ENCODE results near the gene LCE1B.

Gene LCE1B

GRCh38 chr1:152811671-152812070 lies at the start of gene LCE1B:
Gene LCE1B (plus strand): TSS chr1:152811971. CDS start chr1:152812447, 476 bp downstream.
- no peak for FAIRE-seq

- no peak for FAIRE-seq
Measured at GRCh38 chr1:152768847-152769533, 42.8 kb upstream of the LCE1B start.

- FAIRE-seq: no peak
Measured at GRCh38 chr1:152770411-152770810, 41.4 kb upstream of the LCE1B start.

GRCh38 chr1:152774875-152775274 lies 36.9 kb upstream of the LCE1B start, which contains the start of gene LCE1F:
Gene LCE1F (plus strand): TSS chr1:152775140. CDS start chr1:152776372, 1,232 bp downstream.
- FAIRE-seq: no peak

GRCh38 chr1:152776361-152776760 lies 35.4 kb upstream of the LCE1B start:
- no peak for FAIRE-seq

GRCh38 chr1:152777510-152778137 lies 34.1 kb upstream of the LCE1B start:
- FAIRE-seq: no peak

- no peak for FAIRE-seq
Measured at GRCh38 chr1:152783095-152783494, 28.7 kb upstream of the LCE1B start.

GRCh38 chr1:152786077-152786476 lies 25.7 kb upstream of the LCE1B start, which contains the start of gene LCE1E:
Gene LCE1E (plus strand): TSS chr1:152786257. CDS start chr1:152787300, 1,043 bp downstream.
- no peak for FAIRE-seq

GRCh38 chr1:152795686-152796085 lies 16.1 kb upstream of the LCE1B start:
- FAIRE-seq: no peak

GRCh38 chr1:152796421-152796820 lies 15.3 kb upstream of the LCE1B start, which contains the start of gene LCE1D:
Gene LCE1D (plus strand): TSS chr1:152796721. CDS start chr1:152797795, 1,074 bp downstream.
- no peak for FAIRE-seq

- no peak for FAIRE-seq
Measured at GRCh38 chr1:152801333-152801732, 10.4 kb upstream of the LCE1B start.

- FAIRE-seq: no peak
Measured at GRCh38 chr1:152806576-152806975, 5.2 kb upstream of the LCE1B start, which contains the start of gene LCE1C. Gene LCE1C (minus strand): TSS chr1:152806651. CDS start chr1:152805478, 1,173 bp downstream.

- no peak for FAIRE-seq
Measured at GRCh38 chr1:152811050-152811449, 721 bp upstream of the LCE1B start.

- no peak for FAIRE-seq
Measured at GRCh38 chr1:152817309-152817708, 5.5 kb downstream of the LCE1B start.

GRCh38 chr1:152823294-152823693 lies 11.5 kb downstream of the LCE1B start:
- no peak for FAIRE-seq

GRCh38 chr1:152824964-152825363 lies 13.2 kb downstream of the LCE1B start:
- FAIRE-seq: no peak

GRCh38 chr1:152827173-152827572 lies 15.4 kb downstream of the LCE1B start, which contains the start of gene LCE1A:
Gene LCE1A (plus strand): TSS chr1:152827473. CDS start chr1:152827473, 0 bp downstream.
- no peak for FAIRE-seq

GRCh38 chr1:152836870-152837269 lies 25.1 kb downstream of the LCE1B start:
- FAIRE-seq: no peak

- FAIRE-seq: no peak
Measured at GRCh38 chr1:152842556-152842955, 30.8 kb downstream of the LCE1B start, which contains the start of gene LCE6A. Gene LCE6A (plus strand): TSS chr1:152842856. CDS start chr1:152843521, 665 bp downstream.

- FAIRE-seq: no peak
Measured at GRCh38 chr1:152855661-152856060, 43.9 kb downstream of the LCE1B start.

- no peak for FAIRE-seq
Measured at GRCh38 chr1:152858062-152858461, 46.3 kb downstream of the LCE1B start.

GRCh38 chr1:152859696-152860095 lies 47.9 kb downstream of the LCE1B start, which contains the start of gene LCE7A:
Gene LCE7A (plus strand): TSS chr1:152859996. CDS start chr1:152860698, 702 bp downstream.
- FAIRE-seq: no peak

GRCh38 chr1:152860129-152860528 lies 48.4 kb downstream of the LCE1B start:
- no peak for FAIRE-seq

- no peak for FAIRE-seq
Measured at GRCh38 chr1:152861374-152861773, 49.6 kb downstream of the LCE1B start.
